Embryonic facial prominence (tissue), 1 donor: ENCODE results near the gene TNKS1BP1.
"Not testable (repeated sequence)": the region's sequence is repeated elsewhere in the genome, so short reads cannot be mapped to it uniquely, and the experiment has no call there.

Experiments
- DNase-seq: peaks from one replicate; pipeline ENCODE4 v3.0.0-alpha.2; 2016; ENCODE audit errors: extremely low spot score

TNKS1BP1 gene

GRCh38 chr11:57353446-57353845 is 28.7 kb upstream of the TNKS1BP1 start:
- no peak for DNase-seq

- DNase-seq = no peak
Observed at GRCh38 chr11:57353036-57353435, 28.3 kb upstream of the TNKS1BP1 start.

- no peak for DNase-seq
Observed at GRCh38 chr11:57349491-57350274, 24.9 kb upstream of the TNKS1BP1 start.

- DNase-seq = no peak
Observed at GRCh38 chr11:57348636-57349313, 24.0 kb upstream of the TNKS1BP1 start.

- DNase-seq = no peak
Observed at GRCh38 chr11:57348052-57348451, 23.3 kb upstream of the TNKS1BP1 start.

- DNase-seq = no peak
Observed at GRCh38 chr11:57347336-57347735, 22.6 kb upstream of the TNKS1BP1 start.

GRCh38 chr11:57345555-57346211 is 20.9 kb upstream of the TNKS1BP1 start:
- DNase-seq = no peak

GRCh38 chr11:57344826-57345225 is 20.1 kb upstream of the TNKS1BP1 start:
- DNase-seq = no peak

- no peak for DNase-seq
Observed at GRCh38 chr11:57343825-57344224, 19.1 kb upstream of the TNKS1BP1 start.

- no peak for DNase-seq
Observed at GRCh38 chr11:57342702-57343101, 17.9 kb upstream of the TNKS1BP1 start.

- DNase-seq = no peak
Observed at GRCh38 chr11:57341250-57341808, 16.6 kb upstream of the TNKS1BP1 start.

- DNase-seq = no peak
Observed at GRCh38 chr11:57340039-57340615, 15.4 kb upstream of the TNKS1BP1 start.

- no peak for DNase-seq
Observed at GRCh38 chr11:57339328-57339727, 14.6 kb upstream of the TNKS1BP1 start.

GRCh38 chr11:57338142-57338541 is 13.4 kb upstream of the TNKS1BP1 start, which contains the start of gene P2RX3:
P2RX3 (plus strand) TSS chr11:57338352; CDS start chr11:57338551, 199 bp downstream.
- no peak for DNase-seq

- DNase-seq = not testable (repeated sequence)
Observed at GRCh38 chr11:57336856-57337255, 12.1 kb upstream of the TNKS1BP1 start.

GRCh38 chr11:57336111-57336666 is 11.4 kb upstream of the TNKS1BP1 start:
- no peak for DNase-seq

- peak; percentile 82 for DNase-seq
Observed at GRCh38 chr11:57335343-57336110, 10.8 kb upstream of the TNKS1BP1 start, which contains the start of gene SSRP1. SSRP1 (minus strand) TSS chr11:57335892; CDS start chr11:57335121, 771 bp downstream.

- no peak for DNase-seq
Observed at GRCh38 chr11:57335023-57335342, 10.2 kb upstream of the TNKS1BP1 start.

GRCh38 chr11:57332694-57333440 is 8.1 kb upstream of the TNKS1BP1 start:
- no peak for DNase-seq

GRCh38 chr11:57331720-57332119 is 7.0 kb upstream of the TNKS1BP1 start:
- DNase-seq = no peak
